Measurements from ENCODE around the gene MCIDAS.

The MCIDAS gene

GRCh38 chr5:55226934-55227663 is at the start of gene MCIDAS:
Gene MCIDAS, minus strand, starts transcription at chr5:55227315. Its CDS starts 177 bp downstream, at chr5:55227138.
- DNase-seq: peak; percentile 60 to 62
- TF ChIP-seq POLR2A (IDR thresholded peaks at IDR 0.05; ENCODE audit: low read length): no peak
- TF ChIP-seq GATA1 (IDR thresholded peaks at IDR 0.05; ENCODE audit: low read depth, low read length): no peak

- TF ChIP-seq POLR2A (IDR thresholded peaks at IDR 0.05; ENCODE audit: low read length): no peak
- no peak for TF ChIP-seq GATA1 (IDR thresholded peaks at IDR 0.05; ENCODE audit: low read depth, low read length)
- no peak for DNase-seq
Observed at GRCh38 chr5:55276771-55277170, 49.7 kb upstream of the MCIDAS start.

GRCh38 chr5:55258339-55258738 is 31.2 kb upstream of the MCIDAS start:
- DNase-seq: no peak
- TF ChIP-seq POLR2A (IDR thresholded peaks at IDR 0.05; ENCODE audit: low read length) (no peak), GATA1 (IDR thresholded peaks at IDR 0.05; ENCODE audit: low read depth, low read length) (no peak)

- no peak for TF ChIP-seq GATA1 (IDR thresholded peaks at IDR 0.05; ENCODE audit: low read depth, low read length)
- TF ChIP-seq POLR2A (IDR thresholded peaks at IDR 0.05; ENCODE audit: low read length): no peak
- DNase-seq: no peak
Observed at GRCh38 chr5:55254802-55255201, 27.7 kb upstream of the MCIDAS start.

GRCh38 chr5:55250064-55250463 is 22.9 kb upstream of the MCIDAS start:
- TF ChIP-seq POLR2A (IDR thresholded peaks at IDR 0.05; ENCODE audit: low read length) (no peak), GATA1 (IDR thresholded peaks at IDR 0.05; ENCODE audit: low read depth, low read length) (no peak)
- no peak for DNase-seq

- TF ChIP-seq GATA1 (IDR thresholded peaks at IDR 0.05; ENCODE audit: low read depth, low read length) (no peak), POLR2A (IDR thresholded peaks at IDR 0.05; ENCODE audit: low read length) (no peak)
Observed at GRCh38 chr5:55241746-55242145, 14.6 kb upstream of the MCIDAS start.

GRCh38 chr5:55236800-55237199 is 9.7 kb upstream of the MCIDAS start:
- no peak for TF ChIP-seq POLR2A (IDR thresholded peaks at IDR 0.05; ENCODE audit: low read length)
- no peak for TF ChIP-seq GATA1 (IDR thresholded peaks at IDR 0.05; ENCODE audit: low read depth, low read length)
- no peak for DNase-seq

More at GRCh38 chr5:55241746-55242145, 14.6 kb upstream of the MCIDAS start:
- no peak for DNase-seq

GRCh38 chr5:55234121-55234700 is 7.1 kb upstream of the MCIDAS start:
- DNase-seq: peak; percentile 24 to 34

GRCh38 chr5:55232985-55233928 is 6.1 kb upstream of the MCIDAS start, which contains the start of gene CCNO:
Gene CCNO, minus strand, starts transcription at chr5:55233608. Its CDS starts 85 bp downstream, at chr5:55233523.
- DNase-seq: peak; percentile 55 to 61

More at GRCh38 chr5:55234121-55234700, 7.1 kb upstream of the MCIDAS start:
- TF ChIP-seq POLR2A (IDR thresholded peaks at IDR 0.05; ENCODE audit: low read length) (no peak), GATA1 (IDR thresholded peaks at IDR 0.05; ENCODE audit: low read depth, low read length) (no peak)

GRCh38 chr5:55232271-55232984 is 5.3 kb upstream of the MCIDAS start:
- TF ChIP-seq GATA1 (IDR thresholded peaks at IDR 0.05; ENCODE audit: low read depth, low read length): no peak
- no peak for TF ChIP-seq POLR2A (IDR thresholded peaks at IDR 0.05; ENCODE audit: low read length)

More at GRCh38 chr5:55232985-55233928, 6.1 kb upstream of the MCIDAS start, which contains the start of gene CCNO:
- TF ChIP-seq GATA1 (IDR thresholded peaks at IDR 0.05; ENCODE audit: low read depth, low read length) (no peak), POLR2A (IDR thresholded peaks at IDR 0.05; ENCODE audit: low read length) (no peak)

GRCh38 chr5:55231919-55232270 is 4.8 kb upstream of the MCIDAS start:
- no peak for DNase-seq

More at GRCh38 chr5:55232271-55232984, 5.3 kb upstream of the MCIDAS start:
- peak; percentile 38 to 40 for DNase-seq

GRCh38 chr5:55231029-55231918 is 4.2 kb upstream of the MCIDAS start:
- DNase-seq: peak; percentile 42 to 44

More at GRCh38 chr5:55231919-55232270, 4.8 kb upstream of the MCIDAS start:
- TF ChIP-seq GATA1 (IDR thresholded peaks at IDR 0.05; ENCODE audit: low read depth, low read length) (no peak), POLR2A (IDR thresholded peaks at IDR 0.05; ENCODE audit: low read length) (no peak)

More at GRCh38 chr5:55231029-55231918, 4.2 kb upstream of the MCIDAS start:
- TF ChIP-seq GATA1 (IDR thresholded peaks at IDR 0.05; ENCODE audit: low read depth, low read length) (no peak), POLR2A (IDR thresholded peaks at IDR 0.05; ENCODE audit: low read length) (no peak)
